Activated CD4-positive, alpha-beta T cell treated with anti-CD3 and anti-CD28 coated beads, Interleukin-10, Interleukin-2, amounts not matched to agents 100 ng/mL and 50 ng/mL, durations not matched to agents 16 hours and 8 hours (primary cell): ENCODE data around the gene DRD3.
A peak's percentile ranks its signal among the peaks of the same experiment; 100 is the strongest.

Experiments
- DNase-seq: peaks from one replicate; pipeline ENCODE4 v3.0.0-alpha.2; 2020

The DRD3 gene

DNA sequence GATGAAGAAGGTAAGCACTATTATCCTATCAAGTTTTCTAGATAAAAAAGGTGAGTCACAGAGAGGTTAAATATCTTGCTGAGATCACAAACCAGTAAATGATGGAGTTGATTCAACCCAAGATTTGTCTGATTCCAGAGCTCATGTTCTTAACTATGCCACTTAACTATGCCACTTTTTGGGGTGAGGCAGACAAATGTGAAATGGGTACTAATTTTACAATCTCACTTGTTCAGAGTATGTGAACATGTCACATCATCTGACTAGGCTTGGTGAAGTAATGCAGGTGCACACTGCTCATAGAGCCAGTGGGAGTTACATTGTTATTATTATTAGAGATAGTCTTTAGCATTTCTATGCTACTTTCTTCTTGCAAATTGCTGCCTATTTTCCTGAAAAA lies 2.0 kb downstream of the DRD3 start:
- peak; percentile 19 for DNase-seq

DNA sequence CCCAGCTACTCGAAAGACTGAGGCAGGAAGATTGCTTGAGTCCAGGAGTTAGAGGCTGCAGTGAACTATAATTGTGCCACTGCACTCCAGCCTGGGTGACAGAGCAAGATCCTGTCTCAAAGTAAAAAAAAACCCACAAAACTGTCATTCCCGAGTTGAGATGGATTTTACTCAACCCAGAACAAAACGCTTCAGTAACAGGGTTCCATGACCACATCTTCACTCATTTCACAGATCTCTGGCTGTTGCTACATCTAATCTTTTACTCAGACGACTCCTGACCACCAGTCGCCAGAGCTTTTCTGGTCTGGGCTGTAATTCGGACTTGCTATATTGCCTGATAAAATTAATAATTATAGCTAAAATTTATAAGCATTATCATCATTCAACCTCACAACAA lies 2.4 kb downstream of the DRD3 start:
- DNase-seq, result peak; percentile 36

DNA sequence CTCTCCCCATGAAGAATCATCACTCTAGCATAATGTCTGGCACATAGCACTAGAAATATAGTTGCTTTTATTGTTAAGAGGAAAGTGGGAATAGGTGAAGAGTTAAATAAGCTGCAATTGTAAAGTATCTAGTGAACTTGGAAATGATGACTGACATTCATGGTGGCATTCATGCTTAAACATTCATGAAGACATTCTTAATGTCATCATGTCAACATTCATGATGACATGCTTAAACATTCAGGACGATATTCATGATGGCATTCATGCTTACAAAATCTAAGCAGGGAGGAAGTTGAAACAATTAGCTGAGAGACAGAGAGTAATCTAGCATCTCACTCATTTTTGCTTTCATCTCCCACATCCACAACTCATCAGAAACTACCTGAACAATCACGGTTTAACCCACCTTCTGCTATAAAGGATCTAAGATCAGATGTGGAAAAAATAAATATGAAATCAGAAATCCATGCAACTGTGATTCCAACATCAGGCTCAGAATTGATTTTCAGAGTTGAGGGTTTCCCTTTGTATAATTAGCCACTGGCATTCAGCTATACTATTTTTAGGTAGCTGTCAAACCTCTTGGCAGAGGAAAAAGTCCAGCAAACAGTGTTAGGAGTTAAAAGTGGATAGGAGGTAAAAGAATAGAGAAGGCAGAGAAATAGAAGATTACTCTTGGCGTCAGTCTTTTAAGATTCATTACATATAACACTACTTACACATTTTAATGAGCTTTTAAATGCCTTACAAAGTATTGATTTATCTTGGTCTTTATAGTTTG lies 3.5 kb downstream of the DRD3 start:
- DNase-seq, result no peak

DNA sequence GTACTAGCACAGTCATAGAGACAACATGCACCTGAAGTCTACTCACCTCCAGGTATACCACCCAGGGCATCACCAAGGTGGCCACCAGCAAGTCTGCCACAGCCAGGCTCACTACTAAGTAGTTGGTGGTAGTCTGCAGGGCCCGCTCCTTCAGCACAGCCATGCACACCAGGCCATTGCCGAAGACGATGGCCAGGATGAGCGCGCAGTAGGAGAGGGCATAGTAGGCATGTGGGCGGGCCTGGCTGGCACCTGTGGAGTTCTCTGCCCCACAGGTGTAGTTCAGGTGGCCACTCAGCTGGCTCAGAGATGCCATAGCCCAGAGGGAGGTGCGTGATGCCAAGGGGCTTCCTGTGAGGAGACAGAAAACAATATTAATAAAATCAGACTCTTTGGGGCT lies 7.2 kb downstream of the DRD3 start:
- no peak for DNase-seq

DNA sequence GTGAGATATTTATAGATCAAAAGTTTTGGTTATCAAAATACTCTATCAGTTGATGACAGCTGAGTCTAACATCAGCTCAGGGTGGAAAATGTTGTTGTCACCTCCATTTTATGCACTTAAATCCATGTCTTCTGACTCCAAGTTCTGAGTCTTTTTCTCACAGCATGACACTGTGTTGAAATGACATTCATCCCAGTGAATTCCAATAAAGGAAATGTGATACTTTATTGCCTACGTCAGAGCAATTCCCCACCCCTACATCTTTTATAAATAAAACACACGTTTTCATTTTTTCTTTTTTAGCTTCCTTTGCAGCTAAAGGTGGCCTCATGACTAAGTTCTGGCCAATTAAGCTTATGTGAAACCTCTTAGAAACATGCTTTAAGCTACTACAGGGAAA lies 10.7 kb downstream of the DRD3 start:
- DNase-seq, result no peak

DNA sequence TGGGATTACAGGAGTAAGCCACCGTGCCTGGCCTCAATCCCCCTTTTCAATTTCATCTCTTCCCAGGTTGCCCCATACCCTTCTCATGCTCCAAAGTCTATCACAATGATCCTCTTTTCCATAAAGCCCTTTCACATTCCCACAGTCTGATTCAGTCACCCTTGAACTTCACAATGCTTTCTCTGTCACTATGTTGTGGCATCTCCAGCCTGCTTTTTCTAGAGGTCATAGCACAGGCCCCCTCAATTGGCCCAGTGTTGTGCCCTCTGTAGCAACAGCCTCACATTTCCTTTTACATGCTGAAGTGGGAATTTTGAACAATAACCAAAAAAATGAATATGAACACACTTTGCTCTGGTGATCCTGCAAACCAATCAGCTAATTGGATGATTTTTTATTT lies 21.5 kb downstream of the DRD3 start:
- DNase-seq, result no peak

DNA sequence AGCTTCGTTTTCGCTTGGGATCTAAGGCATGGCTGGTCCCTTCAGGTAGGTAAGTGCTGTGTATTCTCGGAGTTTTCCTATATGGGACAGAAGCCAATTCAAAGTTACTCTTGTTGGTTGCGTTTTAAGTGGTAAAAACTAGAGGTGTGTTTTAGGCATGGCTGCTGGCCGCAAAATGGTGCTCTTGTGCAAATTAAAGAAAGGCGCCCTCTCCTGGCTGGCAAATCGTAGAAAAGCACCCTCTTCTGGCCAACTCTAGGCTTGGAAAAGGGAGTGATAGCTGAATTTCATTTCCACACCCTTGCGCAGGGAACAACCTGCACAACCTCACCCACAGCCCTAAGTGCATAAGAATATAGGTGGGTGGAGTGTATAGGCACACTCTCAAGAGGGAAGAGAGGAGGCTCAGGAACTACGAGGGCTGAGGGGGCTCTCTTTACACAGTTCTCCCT lies 23.5 kb downstream of the DRD3 start:
- DNase-seq, result peak; percentile 35

DNA sequence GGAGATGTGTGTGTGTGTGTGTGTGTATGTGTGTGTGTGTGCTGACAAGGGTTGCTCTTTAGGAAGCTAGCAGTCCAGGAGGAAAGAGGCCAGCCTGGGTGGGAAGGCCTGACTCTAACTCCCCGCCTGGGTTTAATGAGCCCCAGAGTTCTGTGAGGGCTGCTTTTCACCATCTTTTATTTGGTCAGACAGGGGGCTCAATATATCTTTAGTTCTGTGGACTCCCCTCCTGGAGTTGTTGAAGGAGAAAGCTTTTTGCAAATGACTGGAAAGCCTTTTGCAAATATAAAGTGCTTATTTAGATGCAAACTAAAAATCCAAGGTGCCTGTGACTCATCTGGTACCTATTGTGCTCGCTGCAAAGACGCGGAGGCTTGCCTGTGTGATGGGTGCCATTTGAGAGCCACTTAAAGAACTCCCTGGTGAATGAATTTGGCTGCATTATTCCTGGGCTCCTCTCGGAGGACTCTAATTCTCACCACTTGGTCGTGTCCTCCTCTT lies 24.5 kb downstream of the DRD3 start:
- DNase-seq, result no peak

DNA sequence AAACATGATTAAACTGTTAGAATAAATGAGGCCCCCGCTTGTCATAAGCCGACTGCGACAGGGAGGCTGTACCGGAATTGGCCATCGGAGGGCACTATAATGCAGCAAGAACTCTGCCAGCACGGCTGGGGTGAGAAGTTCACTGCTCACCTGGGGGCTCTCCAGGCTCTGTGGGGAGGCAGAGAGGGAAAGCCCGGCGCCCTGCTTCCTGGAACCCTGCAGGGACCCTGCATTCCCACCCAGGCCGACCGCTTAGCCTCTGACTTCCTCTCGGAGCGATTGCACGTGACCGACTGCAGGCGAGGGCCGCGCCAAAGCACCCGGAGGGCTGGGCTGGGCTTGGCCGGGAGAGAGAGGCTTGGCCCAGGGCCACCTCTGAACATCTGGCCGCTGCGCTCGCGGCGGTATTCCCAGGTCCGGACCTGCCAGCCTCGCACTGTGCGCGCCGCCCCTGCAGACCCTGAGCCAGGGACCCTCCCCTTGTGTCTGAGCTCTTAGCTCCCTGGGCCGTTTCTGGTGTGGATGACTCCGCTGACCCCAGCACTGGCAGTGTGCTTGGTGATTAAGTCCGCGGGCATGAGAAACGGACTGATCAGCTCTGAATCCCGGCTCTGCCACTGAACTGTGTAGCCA lies 26.2 kb downstream of the DRD3 start:
- peak; percentile 83 for DNase-seq

DNA sequence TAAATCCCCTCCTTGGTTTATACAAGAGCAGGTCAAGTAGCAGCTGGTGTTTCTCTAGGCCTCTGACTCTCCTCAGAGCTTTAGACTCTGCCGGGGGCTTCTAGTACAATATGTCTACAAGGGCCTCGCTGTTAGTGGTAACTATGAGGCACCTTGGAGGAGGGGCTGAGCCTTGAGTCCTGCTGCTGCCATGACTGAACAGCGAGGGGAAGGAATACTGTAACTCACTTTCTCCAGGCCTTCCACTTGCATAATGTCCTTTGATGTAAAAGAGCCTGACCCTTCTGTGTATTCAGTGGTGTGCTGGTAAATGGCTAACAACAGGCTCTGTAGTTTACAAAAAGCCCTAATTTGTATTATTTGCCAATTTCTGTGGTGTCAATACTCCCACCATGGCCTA lies 27.8 kb downstream of the DRD3 start:
- no peak for DNase-seq

DNA sequence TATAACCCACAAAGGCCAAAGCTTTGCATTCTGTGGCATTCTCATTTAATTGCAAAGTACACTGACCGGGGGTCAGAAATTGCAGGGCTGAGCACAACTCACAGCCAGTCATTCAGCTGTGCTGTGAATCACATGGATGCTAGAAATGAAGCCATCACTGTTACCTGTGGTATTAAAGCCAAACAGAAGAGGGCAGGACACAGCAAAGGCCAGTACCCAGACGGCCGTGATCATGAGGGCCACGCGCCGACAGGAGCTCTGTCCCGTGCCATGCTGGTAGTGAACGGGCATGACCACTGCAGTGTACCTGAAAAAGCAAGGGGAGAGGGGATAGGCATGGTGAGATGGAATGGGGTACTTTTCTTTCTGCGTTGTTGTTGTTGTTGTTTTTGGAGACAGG lies 31.6 kb downstream of the DRD3 start:
- DNase-seq, result no peak

DNA sequence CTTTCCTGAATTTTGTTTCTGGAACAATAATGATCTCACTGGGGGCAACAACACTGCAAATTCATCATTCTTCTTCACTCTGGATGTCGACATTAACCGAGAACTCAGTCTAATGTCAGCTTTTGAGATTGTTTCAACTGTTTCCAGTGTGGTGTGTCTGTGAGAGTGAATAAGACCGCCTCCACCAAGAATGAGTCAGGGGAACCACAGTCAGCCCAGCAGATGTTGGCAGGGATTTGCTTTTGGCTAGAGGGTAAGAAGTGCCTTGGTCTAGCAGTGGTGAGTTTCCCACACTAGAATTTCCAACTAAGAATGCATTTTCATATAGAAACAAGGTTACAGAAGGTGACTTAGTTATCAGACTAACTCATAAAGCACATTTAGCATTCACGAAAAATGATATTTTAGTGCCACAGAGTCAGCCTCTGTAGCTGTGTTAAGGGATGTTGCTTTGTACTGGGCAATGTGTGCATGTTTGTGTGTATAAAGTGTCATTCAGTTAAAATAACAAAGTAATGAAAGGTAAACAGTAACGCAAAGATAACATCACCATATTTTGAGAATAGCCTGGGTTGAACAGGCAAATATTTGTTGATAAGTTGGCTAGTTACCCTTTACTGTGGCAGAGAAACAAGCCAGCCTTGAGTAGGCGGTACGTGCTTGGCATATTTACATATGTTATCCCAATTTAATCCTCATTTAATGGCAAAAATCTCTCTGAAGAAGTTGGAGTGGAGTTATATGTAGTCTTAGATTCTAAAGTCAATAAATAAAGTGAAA lies 33.8 kb downstream of the DRD3 start:
- peak; percentile 69 for DNase-seq

DNA sequence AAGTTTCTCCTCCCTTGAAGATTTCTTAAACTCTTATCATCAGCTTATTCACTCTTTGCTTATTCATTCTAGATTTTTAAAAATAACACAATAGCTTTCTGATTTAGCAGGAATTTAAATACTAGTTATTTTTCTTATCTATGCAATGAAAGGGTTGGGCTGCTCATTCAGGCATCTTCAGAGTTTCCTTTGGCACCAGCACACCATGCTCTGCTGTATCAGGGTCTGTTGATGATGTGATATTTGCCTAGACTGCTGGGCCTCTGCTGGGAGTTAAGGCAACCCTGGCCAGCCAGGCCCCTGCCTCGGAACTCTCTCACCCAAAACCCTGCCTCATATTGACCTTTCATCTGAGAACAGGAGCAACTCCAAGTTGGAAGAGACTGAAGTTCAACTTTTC lies 35.0 kb downstream of the DRD3 start:
- no peak for DNase-seq

DNA sequence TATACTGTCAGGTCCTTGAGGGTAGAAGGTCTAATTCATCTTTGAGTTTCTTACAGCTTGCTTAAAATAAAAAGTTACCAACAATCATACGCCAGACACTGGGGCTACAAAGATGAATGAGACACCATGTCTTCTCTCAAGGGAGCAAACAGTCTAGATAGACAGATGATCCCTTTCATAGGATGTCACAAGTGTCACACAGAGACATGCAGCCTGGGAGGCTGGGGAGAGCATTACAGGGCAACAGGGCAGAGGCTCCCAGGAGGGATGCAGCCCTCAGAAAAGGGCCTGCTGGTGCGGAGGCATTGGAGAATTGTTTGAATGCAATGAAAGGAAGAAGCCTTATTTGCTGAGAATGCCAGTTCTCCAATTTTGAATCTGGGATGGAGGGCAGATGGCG lies 39.0 kb downstream of the DRD3 start:
- DNase-seq, result no peak

DNA sequence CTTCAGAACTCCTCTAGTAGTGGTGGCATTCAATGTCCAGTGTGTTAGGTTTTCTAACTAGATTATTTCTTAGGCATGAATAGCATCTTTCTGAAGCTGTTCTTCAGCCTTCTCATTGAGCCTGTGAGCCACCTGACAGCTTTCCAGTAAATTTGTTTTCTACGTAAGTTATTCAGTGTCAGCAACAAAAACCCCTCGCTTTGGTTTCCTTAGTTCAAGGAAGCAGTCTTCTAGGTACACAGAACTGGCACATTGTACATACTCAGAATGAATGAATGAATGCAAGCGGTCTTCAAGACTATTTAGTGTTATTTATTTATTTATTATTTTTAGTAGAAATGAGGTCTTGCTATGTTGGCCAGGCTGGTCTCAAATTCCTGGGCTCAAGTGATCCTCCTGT lies 44.9 kb downstream of the DRD3 start:
- no peak for DNase-seq

DNA sequence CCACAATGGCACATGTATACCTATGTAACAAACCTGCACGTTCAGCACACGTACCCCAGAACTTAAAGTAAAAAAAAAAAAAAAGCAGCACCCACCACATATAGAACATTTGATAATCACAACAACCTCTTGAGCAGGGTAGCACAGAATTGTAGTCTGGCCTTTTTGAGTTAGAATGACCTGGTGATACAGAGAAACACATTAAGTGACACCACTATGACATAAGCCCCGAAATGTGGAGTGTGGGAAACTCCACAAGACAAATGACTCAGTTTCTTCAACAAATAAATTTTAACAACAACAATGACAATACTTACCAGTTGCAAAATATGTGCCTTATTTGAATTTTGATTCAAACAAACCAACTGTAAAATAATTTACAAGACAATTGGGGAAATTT lies 46.4 kb downstream of the DRD3 start:
- DNase-seq, result no peak

DNA sequence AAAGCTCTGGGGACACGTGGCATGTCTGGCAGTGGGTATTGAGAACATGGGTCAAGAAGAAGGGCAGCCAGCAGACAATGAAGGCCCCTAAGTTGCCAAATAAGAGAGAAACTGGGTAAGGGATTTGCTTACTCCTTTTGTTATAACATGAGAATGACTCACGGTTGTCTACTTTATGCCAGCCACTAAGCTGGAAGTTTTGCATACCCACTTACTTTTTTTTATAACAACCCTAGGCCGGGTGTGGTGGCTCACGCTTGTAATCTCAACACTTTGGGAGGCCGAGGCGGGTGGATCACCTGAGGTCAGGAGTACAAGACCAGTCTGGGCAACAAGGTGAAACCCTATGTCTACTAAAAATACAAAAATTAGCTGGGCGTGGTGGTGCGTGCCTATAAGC lies 50.0 kb downstream of the DRD3 start:
- no peak for DNase-seq

DNA sequence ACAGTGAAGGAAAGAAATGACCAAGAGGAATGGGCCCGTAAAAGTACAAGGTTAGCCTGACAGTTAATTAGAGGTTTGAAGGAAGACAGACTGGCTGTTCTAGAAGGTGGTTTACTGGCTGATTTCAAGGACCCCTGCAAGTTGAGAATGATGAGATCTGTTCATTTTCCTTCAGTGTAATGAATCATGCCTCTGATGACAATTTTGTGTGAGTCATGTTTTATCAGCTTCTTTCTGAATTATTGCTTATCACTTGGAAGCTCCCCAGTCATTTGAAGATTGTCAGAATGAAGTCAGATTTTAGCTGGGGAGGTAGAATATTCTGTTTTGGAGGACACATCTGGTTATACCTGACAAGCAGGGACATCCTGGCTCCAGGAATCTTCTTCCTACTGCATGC lies 50.6 kb downstream of the DRD3 start:
- DNase-seq, result peak; percentile 26

DNA sequence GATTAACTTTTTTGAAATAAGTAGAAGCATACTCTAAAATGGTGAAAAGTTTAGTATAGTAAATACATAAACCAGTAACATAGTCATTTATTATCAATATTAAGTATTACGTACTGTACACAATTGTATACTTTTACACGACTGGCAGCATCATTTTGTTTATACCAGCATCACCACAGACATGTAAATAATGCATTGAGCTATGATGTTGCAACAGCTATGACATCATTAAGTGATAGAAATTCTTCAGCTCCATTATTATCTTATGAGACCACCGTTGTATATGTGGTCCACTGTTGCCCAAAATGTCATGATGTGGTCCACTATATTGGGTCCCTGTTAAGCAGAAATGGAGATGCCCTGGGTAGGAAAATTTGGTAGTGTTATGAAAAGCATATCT lies 51.3 kb downstream of the DRD3 start:
- no peak for DNase-seq

DNA sequence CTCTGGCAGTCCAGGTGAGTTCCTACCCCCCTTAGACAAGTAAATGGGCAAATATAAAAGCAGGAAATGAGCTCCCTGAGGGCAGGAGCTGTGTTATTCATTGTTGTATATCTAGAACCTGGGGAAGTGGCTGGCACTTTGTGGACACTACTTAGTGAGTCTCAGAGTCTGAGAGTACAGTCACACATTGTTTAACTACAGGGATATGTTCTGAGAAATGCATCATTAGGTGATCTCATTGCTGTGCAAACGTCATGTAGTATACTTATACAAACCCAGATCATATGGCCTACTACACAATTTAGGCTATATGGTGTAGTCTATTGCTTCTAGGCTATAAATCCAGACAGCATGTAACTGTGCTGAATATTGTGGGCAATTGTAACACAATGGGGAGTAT lies 52.4 kb downstream of the DRD3 start:
- DNase-seq, result no peak

DNA sequence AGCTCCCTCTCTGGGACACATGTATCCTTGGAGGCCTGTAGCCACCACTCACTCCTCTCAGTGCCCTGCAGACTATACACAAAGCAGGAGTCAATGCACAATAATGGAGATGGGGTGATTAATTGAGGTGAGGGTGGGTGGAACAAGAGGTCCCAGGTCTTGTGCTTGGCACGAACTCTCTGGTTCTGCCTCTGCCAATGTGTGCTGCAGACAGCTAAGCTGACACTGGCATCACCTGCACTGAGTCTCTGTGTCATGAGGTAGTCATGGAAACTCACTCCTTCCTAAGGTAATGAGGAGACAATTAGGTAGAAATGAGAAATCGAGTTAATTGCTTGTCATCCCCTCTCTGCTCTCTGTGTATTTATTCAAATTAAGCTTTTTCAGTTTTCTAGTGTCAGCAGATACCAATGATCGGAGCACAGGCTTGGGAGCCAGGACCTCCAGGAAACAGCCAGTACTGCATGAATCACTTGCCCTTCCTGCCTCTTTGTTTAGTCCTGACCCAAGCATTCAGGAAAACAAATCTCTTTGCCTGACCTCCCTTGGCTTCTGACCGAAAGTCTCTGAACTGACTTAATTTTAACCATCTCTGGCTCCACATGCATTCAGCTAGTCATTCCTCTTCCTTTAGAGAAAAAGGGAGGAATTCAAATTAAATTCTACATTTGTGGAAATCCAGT lies 56.7 kb downstream of the DRD3 start:
- peak; percentile 2 for DNase-seq

DNA sequence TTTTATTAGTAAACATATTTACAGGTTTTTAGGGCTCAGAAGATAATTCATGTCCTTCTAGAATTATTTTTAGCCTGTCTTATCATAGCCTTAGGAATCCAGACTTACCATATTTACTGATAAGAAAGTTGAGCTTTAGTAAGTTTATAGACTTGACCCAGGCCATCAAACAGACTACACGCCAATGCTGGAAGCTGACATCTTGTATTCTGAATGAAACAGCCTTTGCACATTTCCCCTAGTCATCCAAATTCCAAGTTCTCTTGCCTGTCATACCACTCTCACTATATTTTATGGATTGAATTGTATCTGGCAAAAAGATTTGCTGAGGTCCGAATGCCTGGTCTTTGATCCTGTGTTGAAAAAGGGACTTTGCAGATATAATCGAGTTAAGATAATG lies 58.6 kb downstream of the DRD3 start:
- DNase-seq, result no peak

DNA sequence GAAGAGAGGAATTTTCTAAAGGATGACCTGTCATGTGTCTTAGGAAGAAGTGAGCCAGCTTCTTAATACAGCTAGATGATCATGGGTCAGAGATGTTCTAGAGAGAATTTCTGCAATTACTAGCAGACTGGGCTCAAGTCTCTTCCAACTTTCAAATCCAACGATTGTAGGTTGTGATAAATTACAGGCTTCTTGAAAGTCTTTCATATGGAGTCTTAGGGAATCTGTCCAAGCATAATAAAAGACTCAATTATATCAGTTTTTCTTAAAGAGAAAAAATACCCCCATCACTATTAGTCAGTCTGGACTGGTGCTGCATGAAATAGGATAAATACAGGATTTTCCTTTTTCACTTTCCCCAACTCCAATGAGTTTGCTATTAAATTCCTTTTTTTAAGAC lies 59.1 kb downstream of the DRD3 start:
- no peak for DNase-seq
